Prostate gland (tissue), 2 donors: ENCODE data around the gene CRYGS. TPM values are rescaled to one million over a fixed set of nuclear protein-coding genes. Genes with fewer than 3 reads are reported as not detected.

Experiments
- DNase-seq: peaks from one replicate; pipeline ENCODE4 v3.0.0-alpha.2; 2019; ENCODE audit warnings: low spot score
- H3K27ac ChIP-seq, 2 donors: fragments of 200-600 bp; sonication (generic); 2 replicates each; pipeline ENCODE4 v1.5.1; 2017 to 2019
- H3K27me3 ChIP-seq: fragments of 200-600 bp; sonication (generic); replicated peaks from 2 replicates; pipeline ENCODE4 v1.5.1; 2019; ENCODE audit not compliant: insufficient read depth
- H3K36me3 ChIP-seq, 2 donors: fragments of 200-600 bp; sonication (generic); 1 replicate in 1 of 2; 2 replicates in 1 of 2; pipeline versions ENCODE4 v1.5.1 to v1.8.1; 2017 to 2019
- H3K4me1 ChIP-seq: fragments of 200-600 bp; sonication (generic); replicated peaks from 2 replicates; pipeline ENCODE4 v1.5.1; 2019
- H3K4me3 ChIP-seq, 2 donors: fragments of 200-600 bp; sonication (generic); 2 replicates each; pipeline ENCODE4 v1.5.1; 2017 to 2019
- H3K9me3 ChIP-seq: fragments of 200-600 bp; sonication (generic); 2 replicates; pipeline ENCODE4 v1.5.1; 2017
- CTCF ChIP-seq, 4 experiments: fragments of 200-600 bp in 2 of 4; fragments of 450-650 bp in 2 of 4; sonication (generic) in 2 of 4; IDR thresholded peaks; 1 replicate in 3 of 4; 2 replicates in 1 of 4; pipeline ENCODE4 v1.5.1; 2016 to 2019; ENCODE audit warnings: antibody characterized with exemption in 4 of 4, mild to moderate bottlenecking in 2 of 4, moderate library complexity in 2 of 4
- POLR2A ChIP-seq: fragments of 450-650 bp; IDR thresholded peaks from one replicate; pipeline ENCODE4 v1.6.1; 2016; ENCODE audit warnings: antibody characterized with exemption, mild to moderate bottlenecking
- POLR2AphosphoS5 ChIP-seq: sonication (generic); formaldehyde crosslinking; IDR thresholded peaks from one replicate; pipeline ENCODE4 v1.6.1; 2017; ENCODE audit warnings: antibody characterized with exemption
- WGBS: methylation state at CpG from one replicate; pipeline ENCODE4 v1.1.5; 2018; 5-methylcytosine and 5-hydroxymethylcytosine counted together
- intact Hi-C: fragments of 100-400 bp; cut with DNase I; formaldehyde crosslinking; loops from one replicate; pipeline ENCODE4 v1.14.2; 2022
- total RNA-seq, 2 donors: library from RNA; depleted of rRNA; stranded (reverse); fragments of >200 nt; gene quantifications; one replicate each; pipeline ENCODE4 v1.1.0, GENCODE V29; 2016

The CRYGS gene
- 1 to 10 TPM; 1.0 to 1.1 TPM for total RNA-seq

GRCh38 chr3:186544281-186544680 lies at the start of gene CRYGS:
TSS of gene CRYGS (minus strand) at chr3:186544380. CDS start at chr3:186544326, 54 bp downstream.
- Histone ChIP-seq H3K36me3 (no peaks in the 10 kb centered on the region), H3K9me3 (no peaks in the 10 kb centered on the region), H3K27me3 (no peaks in the 10 kb centered on the region), H3K27ac (no peak within 1 kb of the TSS), H3K4me1 (no peaks in the 10 kb centered on the region), H3K4me3 (no peak within 1 kb of the TSS)
- 61% methylated on average over 2 of the region's 2 CpGs for WGBS
- intact Hi-C loops: loop anchor here (5.0 kb wide), 1 partner anchor 562 kb away; no protein-coding TSS in a partner anchor
- no peak for DNase-seq
- TF ChIP-seq POLR2A (no peak), POLR2AphosphoS5 (no peak), CTCF (IDR thresholded peaks at IDR 0.05) (no peak)

GRCh38 chr3:186593862-186594261 lies 49.7 kb upstream of the CRYGS start:
- WGBS: 93% methylated on average over 3 of the region's 3 CpGs
- intact Hi-C loops: no loop called here

GRCh38 chr3:186592682-186593081 lies 48.5 kb upstream of the CRYGS start:
- Histone ChIP-seq H3K36me3 (no peaks in the 10 kb centered on the region), H3K4me3 (no peak overlapping the region), H3K27ac (no peak overlapping the region), H3K27me3 (no peaks in the 10 kb centered on the region), H3K4me1 (no peaks in the 10 kb centered on the region), H3K9me3 (no peaks in the 10 kb centered on the region)
- 93% methylated on average over 4 of the region's 4 CpGs for WGBS
- intact Hi-C loops: no loop called here
- DNase-seq: no peak
- TF ChIP-seq CTCF (IDR thresholded peaks at IDR 0.05) (no peak), POLR2AphosphoS5 (no peak), POLR2A (no peak)

More at GRCh38 chr3:186593862-186594261, 49.7 kb upstream of the CRYGS start:
- Histone ChIP-seq H3K4me1 (no peaks in the 10 kb centered on the region), H3K4me3 (no peak overlapping the region), H3K9me3 (no peaks in the 10 kb centered on the region), H3K27me3 (no peaks in the 10 kb centered on the region), H3K27ac (no peak overlapping the region), H3K36me3 (no peaks in the 10 kb centered on the region)
- TF ChIP-seq POLR2AphosphoS5: no peak
- TF ChIP-seq CTCF (IDR thresholded peaks at IDR 0.05): no peak
- TF ChIP-seq POLR2A: no peak
- DNase-seq: no peak

- Histone ChIP-seq H3K27ac (no peak overlapping the region), H3K4me1 (no peaks in the 10 kb centered on the region), H3K9me3 (no peaks in the 10 kb centered on the region), H3K27me3 (no peaks in the 10 kb centered on the region), H3K36me3 (no peaks in the 10 kb centered on the region), H3K4me3 (no peak overlapping the region)
- DNase-seq: no peak
- WGBS: 84% methylated on average over 7 of the region's 7 CpGs
- intact Hi-C loops: no loop called here
- no peak for TF ChIP-seq CTCF (IDR thresholded peaks at IDR 0.05)
- TF ChIP-seq POLR2A: no peak
- no peak for TF ChIP-seq POLR2AphosphoS5
Observed at GRCh38 chr3:186590580-186591295, 46.6 kb upstream of the CRYGS start.

GRCh38 chr3:186589856-186590579 lies 45.8 kb upstream of the CRYGS start:
- Histone ChIP-seq H3K9me3 (no peaks in the 10 kb centered on the region), H3K27me3 (no peaks in the 10 kb centered on the region), H3K4me3 (no peak overlapping the region), H3K4me1 (no peaks in the 10 kb centered on the region), H3K27ac (no peak overlapping the region), H3K36me3 (no peaks in the 10 kb centered on the region)
- intact Hi-C loops: no loop called here
- TF ChIP-seq POLR2AphosphoS5: no peak
- no peak for TF ChIP-seq CTCF (IDR thresholded peaks at IDR 0.05)
- no peak for TF ChIP-seq POLR2A
- WGBS: 56% methylated on average over 5 of the region's 5 CpGs
- no peak for DNase-seq
